Measurements from ENCODE around the gene DOK7. TPM values are rescaled to one million over a fixed set of nuclear protein-coding genes. Genes with fewer than 3 reads are reported as not detected.

The DOK7 gene
- total and polyA plus RNA-seq, 2 donors (not counting 3 experiments of a cell fraction or from before 2014, with no cell fraction given) = not detected

GRCh38 chr4:3496021-3496420 is 32.9 kb downstream of the DOK7 start:
- Histone ChIP-seq H3K36me3 (ENCODE audit: control insufficient read depth in 2 of 2, extremely low read depth in 1 of 2, insufficient read depth in 2 of 2, low read length in 2 of 2) (no peaks in the 10 kb centered on the region), H3K9ac (replicated peaks; ENCODE audit: extremely low read depth, insufficient read depth, low read length) (no peak overlapping the region), H3K9me1 (replicated peaks; ENCODE audit: control insufficient read depth, extremely low read depth, insufficient read depth, low read length) (no peaks in the 10 kb centered on the region), H3K79me2 (ENCODE audit: control insufficient read depth, insufficient read depth, low read length) (no peaks in the 10 kb centered on the region), H3K4me2 (ENCODE audit: insufficient read depth, low read length) (no peak overlapping the region), H3K9me3 (replicated peaks; ENCODE audit: control insufficient read depth, insufficient read depth, low read length) (no peaks in the 10 kb centered on the region), H2AFZ (ENCODE audit: low read depth, low read length) (no peak overlapping the region), H3K4me1 (ENCODE audit: control insufficient read depth, extremely low read depth, insufficient read depth, low read length) (no peaks in the 10 kb centered on the region), H3K4me3 (replicated peaks in 1 of 3; ENCODE audit: insufficient read depth in 1 of 3, low read depth in 1 of 3, low read length in 3 of 3) (no peak overlapping the region), H3K27me3 (ENCODE audit: control insufficient read depth in 2 of 2, insufficient read depth in 2 of 2, low read length in 2 of 2) (peaks cover 2 to 5% of the 10 kb centered on the region in 2 experiments), H3K27ac (ENCODE audit: insufficient read depth, low read depth, low read length) (no peak overlapping the region), H4K20me1 (replicated peaks; ENCODE audit: control insufficient read depth, extremely low read depth, insufficient read depth, low read length) (no peaks in the 10 kb centered on the region)
- intact Hi-C loops (cut with micrococcal nuclease) (no loop called here), dilution Hi-C loops (cut with MboI; ENCODE audit: extremely low pct_ligation_motif_present, low sequenced_read_pairs) (no loop called here)
- CTCF ChIA-PET = no interaction called here
- DNase-seq (ENCODE audit: low read depth, low spot score) = no peak
- no peak for TF ChIP-seq FOS (IDR thresholded peaks at IDR 0.05; ENCODE audit: borderline replicate concordance, insufficient read depth, low read length)
- no peak for TF ChIP-seq JUN (IDR thresholded peaks at IDR 0.05; ENCODE audit: borderline replicate concordance, insufficient read depth, insufficient read length, low read depth)
- no peak for TF ChIP-seq GATA2 (IDR thresholded peaks at IDR 0.05; ENCODE audit: insufficient read depth, insufficient read length, low read depth, low read length)
- TF ChIP-seq MYC (IDR thresholded peaks at IDR 0.05; ENCODE audit: low read depth, low read length) = no peak
- TF ChIP-seq CTCF (IDR thresholded peaks at IDR 0.05; ENCODE audit: extremely low read depth in 1 of 2, insufficient read depth in 1 of 2, low read depth in 1 of 2, low read length in 2 of 2) = no peak
- no peak for TF ChIP-seq EZH2 (IDR thresholded peaks at IDR 0.05; ENCODE audit: borderline replicate concordance, low read depth, low read length, severe bottlenecking)
- no peak for TF ChIP-seq POLR2AphosphoS5 (IDR thresholded peaks at IDR 0.05; ENCODE audit: insufficient read depth, low read depth, low read length)
- TF ChIP-seq, protein P1, sequence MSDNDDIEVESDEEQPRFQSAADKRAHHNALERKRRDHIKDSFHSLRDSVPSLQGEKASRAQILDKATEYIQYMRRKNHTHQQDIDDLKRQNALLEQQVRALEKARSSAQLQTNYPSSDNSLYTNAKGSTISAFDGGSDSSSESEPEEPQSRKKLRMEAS (IDR thresholded peaks at IDR 0.05; ENCODE audit: insufficient read depth, insufficient read length) = no peak
- TF ChIP-seq POLR2A (IDR thresholded peaks at IDR 0.05; ENCODE audit: low read depth, low read length) = no peak
- POLR2A ChIA-PET = no interaction called here
- no TSS peak for BruUV-seq (replicated peaks)
- FAIRE-seq = no peak

Measured in endothelial cell of umbilical vein (primary cell).